Urinary bladder (tissue), 4 donors: ENCODE measurements around the gene CSAD. TPM values are rescaled to one million over a fixed set of nuclear protein-coding genes. Genes with fewer than 3 reads are reported as not detected.
"Not testable (repeated sequence)": the region's sequence is repeated elsewhere in the genome, so short reads cannot be mapped to it uniquely, and the experiment has no call there.

Experiments used
- DNase-seq: peaks from one replicate; pipeline ENCODE4 v3.0.0-alpha.2; 2015; ENCODE audit errors: extremely low spot score
- H3K27ac ChIP-seq: one replicate; pipeline ENCODE4 v1.5.1; 2013; ENCODE audit warnings: low read depth, mild to moderate bottlenecking, moderate library complexity
- H3K36me3 ChIP-seq: one replicate; pipeline ENCODE4 v1.6.1; 2013; ENCODE audit warnings: mild to moderate bottlenecking, moderate library complexity; ENCODE audit not compliant: insufficient read depth
- H3K4me1 ChIP-seq: one replicate; pipeline ENCODE4 v1.6.1; 2013; ENCODE audit warnings: mild to moderate bottlenecking, moderate library complexity; ENCODE audit not compliant: insufficient read depth
- H3K4me3 ChIP-seq: one replicate; pipeline ENCODE4 v1.5.1; 2013; ENCODE audit warnings: low read depth, low read length
- WGBS: extraction: QIAGEN DNeasy Blood & Tissue Kit; methylation state at CpG from one replicate; pipeline ENCODE4 v1.1.7; 2013; 5-methylcytosine and 5-hydroxymethylcytosine counted together
- polyA plus RNA-seq: library from polyadenylated mRNA; stranded (reverse); fragments of 200-250 nt; gene quantifications from one replicate; pipeline ENCODE4 v1.2.3, GENCODE V29; 2013
- total RNA-seq: library from RNA; depleted of rRNA; stranded (reverse); fragments of >200 nt; gene quantifications from one replicate; pipeline ENCODE4 v1.2.3, GENCODE V29; 2014
- donor health status: healthy with polysubstance abuse.
- donor health status: healthy.

Gene CSAD
- total and polyA plus RNA-seq, 2 donors = 19.1 to 36.9 TPM

DNA sequence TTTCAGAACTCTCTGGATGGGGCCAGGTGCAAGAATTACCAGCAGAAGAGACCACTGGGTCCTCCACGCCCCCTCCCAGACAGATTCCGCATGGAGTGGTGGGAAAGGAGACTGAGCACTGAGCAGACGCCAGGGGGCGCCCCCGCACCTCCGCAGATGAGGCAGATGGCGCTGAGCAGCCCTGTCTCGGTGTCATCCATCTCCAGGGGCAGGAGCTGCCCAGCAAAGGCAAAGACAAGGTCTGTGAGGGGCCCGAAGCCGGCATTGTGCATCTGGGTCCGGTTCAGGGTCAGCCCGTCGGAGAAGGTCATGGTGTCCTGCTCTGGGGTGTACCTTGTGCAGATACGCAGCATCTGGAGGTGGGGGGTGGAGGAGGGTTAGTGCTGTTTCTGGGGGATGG is 32.6 kb upstream of the CSAD start:
- Histone ChIP-seq H3K36me3 (peaks cover 4% of the 10 kb centered on the region), H3K27ac (no peak overlapping the region), H3K4me1 (no peaks in the 10 kb centered on the region), H3K4me3 (no peak overlapping the region)
- WGBS = 13% methylated on average over 14 of the region's 14 CpGs
- no peak for DNase-seq

- no peak for DNase-seq
- H3K27ac ChIP-seq = no peak overlapping the region
- 61% methylated on average over 12 of the region's 12 CpGs for WGBS
- H3K36me3 ChIP-seq = peaks cover 4% of the 10 kb centered on the region
- no peak overlapping the region for H3K4me3 ChIP-seq
- H3K4me1 ChIP-seq = no peaks in the 10 kb centered on the region
Observed at GRCh38 chr12:53212931-53213330, 32.2 kb upstream of the CSAD start.

DNA sequence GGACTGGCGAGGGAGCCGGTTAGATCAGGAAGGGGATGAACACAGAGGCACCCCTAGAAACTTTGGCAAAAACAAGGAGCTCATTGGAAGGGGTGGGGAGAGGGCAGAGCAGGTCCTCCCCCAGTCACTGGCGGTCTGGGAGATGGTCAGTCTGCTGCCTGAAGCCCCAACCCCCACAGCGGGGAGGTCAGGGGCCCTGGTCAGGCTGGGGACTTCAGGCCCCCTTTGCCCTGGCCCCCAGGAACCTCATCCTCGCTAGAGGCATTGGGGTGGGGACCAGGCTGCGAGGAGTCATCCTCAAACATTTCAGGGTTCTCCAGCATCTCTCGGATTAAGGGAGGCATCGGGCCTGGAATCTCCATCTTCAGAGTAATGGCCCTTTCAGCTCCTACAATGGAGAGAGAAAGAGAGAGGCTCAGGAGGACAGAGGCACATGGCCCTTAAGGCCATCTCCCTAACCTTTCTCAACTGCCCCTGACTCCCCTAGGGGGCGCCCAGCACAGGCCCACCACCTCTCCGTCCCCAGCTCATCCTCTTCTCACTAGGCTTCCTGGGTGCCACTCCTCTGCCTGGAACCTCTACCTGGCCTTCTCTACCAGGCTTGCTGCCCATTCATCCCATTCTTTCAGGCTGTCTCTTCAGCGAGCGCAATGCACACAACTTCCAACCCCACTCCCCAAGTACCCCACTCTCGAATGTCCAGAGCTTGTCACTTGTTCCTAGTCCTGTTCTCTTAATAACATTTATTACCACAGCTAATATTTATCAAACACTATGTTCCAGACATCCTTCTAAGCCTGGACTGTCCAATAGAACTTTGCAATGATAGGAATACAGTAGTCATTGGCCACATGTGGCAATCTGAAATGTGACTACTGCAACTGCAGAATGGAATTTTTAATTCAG is 31.0 kb upstream of the CSAD start:
- 88% methylated on average over 13 of the region's 13 CpGs for WGBS
- Histone ChIP-seq H3K4me1 (no peaks in the 10 kb centered on the region), H3K4me3 (no peak overlapping the region), H3K27ac (no peak overlapping the region), H3K36me3 (peaks cover 4% of the 10 kb centered on the region)
- DNase-seq = no peak

- peaks cover 4% of the 10 kb centered on the region for H3K36me3 ChIP-seq
- 69% methylated on average over 4 of the region's 4 CpGs for WGBS
- no peak overlapping the region for H3K27ac ChIP-seq
- no peak for DNase-seq
- H3K4me1 ChIP-seq = no peaks in the 10 kb centered on the region
- H3K4me3 ChIP-seq = no peak overlapping the region
Observed at GRCh38 chr12:53210843-53211242, 30.1 kb upstream of the CSAD start.

DNA sequence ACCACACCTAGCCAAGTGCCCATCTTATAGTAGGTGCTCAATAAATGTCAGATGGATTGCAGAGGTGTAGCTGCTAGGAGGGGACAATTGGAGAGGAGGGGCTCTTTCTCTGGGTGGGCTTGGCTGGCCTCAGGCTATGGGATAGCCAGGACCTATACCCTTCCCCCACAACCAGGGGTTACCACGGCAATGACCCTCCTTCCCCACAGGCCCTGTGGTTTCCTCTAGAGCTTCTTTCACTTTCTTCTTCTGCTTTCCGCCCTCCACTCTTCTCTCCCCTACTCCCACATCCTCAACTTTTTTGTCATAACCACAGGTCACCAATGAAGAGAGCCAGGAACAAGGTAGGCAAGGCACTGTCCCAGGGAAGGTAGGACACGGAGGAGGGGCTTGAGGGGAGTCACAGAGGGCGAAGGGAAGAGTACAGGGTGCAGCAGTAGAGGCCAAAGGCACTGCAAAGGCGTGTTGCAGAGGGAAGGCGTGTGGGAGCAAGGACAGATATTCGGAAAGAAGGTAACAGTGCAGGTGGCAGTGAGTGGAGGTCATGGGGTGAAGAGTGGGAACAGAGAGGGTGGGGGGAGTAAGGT is 28.2 kb upstream of the CSAD start:
- Histone ChIP-seq H3K4me3 (no peak overlapping the region), H3K27ac (no peak overlapping the region)

GRCh38 chr12:53208435-53208834 is 27.7 kb upstream of the CSAD start:
- 44% methylated on average over 2 of the region's 2 CpGs for WGBS
- H3K4me3 ChIP-seq = no peak overlapping the region
- DNase-seq = no peak
- H3K27ac ChIP-seq = no peak overlapping the region
- no peaks in the 10 kb centered on the region for H3K36me3 ChIP-seq
- no peaks in the 10 kb centered on the region for H3K4me1 ChIP-seq

More for the DNA sequence above, 28.2 kb upstream of the CSAD start:
- Histone ChIP-seq H3K36me3 (no peaks in the 10 kb centered on the region), H3K4me1 (no peaks in the 10 kb centered on the region)
- DNase-seq = no peak
- WGBS = 71% methylated on average over 7 of the region's 7 CpGs

DNA sequence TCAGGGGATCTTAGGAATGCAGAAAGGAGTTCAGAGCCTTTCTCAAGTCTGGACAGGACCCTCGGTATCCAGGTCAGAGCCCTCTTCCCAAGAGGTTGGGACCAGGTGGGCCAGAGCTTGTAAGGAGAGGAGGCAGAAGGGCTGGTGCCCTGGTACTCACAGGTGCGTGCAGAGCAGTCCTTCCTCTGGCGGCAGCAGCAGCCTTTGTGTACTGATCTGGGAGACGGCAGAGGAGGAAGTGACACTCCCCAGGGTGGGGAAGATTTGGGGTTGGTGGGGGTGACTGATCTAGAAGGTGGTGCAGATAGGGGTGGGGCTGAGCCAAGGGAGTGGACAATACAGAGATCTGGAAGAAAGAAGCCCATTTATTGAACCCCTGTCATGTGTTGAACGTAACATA is 26.3 kb upstream of the CSAD start, which contains the start of gene ITGB7:
Gene ITGB7, minus strand, starts transcription at position 210 of the 400 bp plus-strand sequence. CDS start 6,808 bp downstream, outside the sequence.
- WGBS = 47% methylated on average over 5 of the region's 5 CpGs
- no peak within 1 kb of the TSS for H3K27ac ChIP-seq
- H3K36me3 ChIP-seq = no peaks in the 10 kb centered on the region
- no peak for DNase-seq
- H3K4me1 ChIP-seq = no peaks in the 10 kb centered on the region
- H3K4me3 ChIP-seq = no peak within 1 kb of the TSS

- no peak for DNase-seq
- 55% methylated on average over 7 of the region's 7 CpGs for WGBS
- Histone ChIP-seq H3K27ac (no peak overlapping the region), H3K4me1 (peaks cover 2% of the 10 kb centered on the region), H3K4me3 (no peak overlapping the region), H3K36me3 (no peaks in the 10 kb centered on the region)
Observed at GRCh38 chr12:53205747-53206419, 25.2 kb upstream of the CSAD start.

DNA sequence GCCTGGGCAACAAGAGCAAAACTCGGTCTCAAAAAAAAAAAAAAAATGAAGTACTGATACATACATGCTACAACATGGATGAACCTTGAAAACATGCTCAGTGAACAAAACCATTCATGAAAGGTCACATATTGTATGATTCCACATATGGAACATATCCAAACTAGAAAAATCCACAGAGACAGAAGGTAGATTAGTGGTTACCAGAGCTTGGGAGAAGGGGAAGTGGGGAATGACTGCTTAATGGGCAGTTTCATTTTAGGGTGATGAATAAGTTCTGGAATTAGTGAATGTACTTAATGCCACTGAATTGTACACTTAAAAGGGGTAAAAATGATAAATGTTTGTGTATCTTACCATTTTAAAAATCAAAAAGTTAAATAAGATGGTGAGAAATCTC is 23.6 kb upstream of the CSAD start:
- H3K4me3 ChIP-seq = no peak overlapping the region
- H3K36me3 ChIP-seq = no peaks in the 10 kb centered on the region
- WGBS = 83% methylated on average over 1 of the region's 1 CpG
- H3K4me1 ChIP-seq = peaks cover 2% of the 10 kb centered on the region
- no peak overlapping the region for H3K27ac ChIP-seq
- no peak for DNase-seq

DNA sequence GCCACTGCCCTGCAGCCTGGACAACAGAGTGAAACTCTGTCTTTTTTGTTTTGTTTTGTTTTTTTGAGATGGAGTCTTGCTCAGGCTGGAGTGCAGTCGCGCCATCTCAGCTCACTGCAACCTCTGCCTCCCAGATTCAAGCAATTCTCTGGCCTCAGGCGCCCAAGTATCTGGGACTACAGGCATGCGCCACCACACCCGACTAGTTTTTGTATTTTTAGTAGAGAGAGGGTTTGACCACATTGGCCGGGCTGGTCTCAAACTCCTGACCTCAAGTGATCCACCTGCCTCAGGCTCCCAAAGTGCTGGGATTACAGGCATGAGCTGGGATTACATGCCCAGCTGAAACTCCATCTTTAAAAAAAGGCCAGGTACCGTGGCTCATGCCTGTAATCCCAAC is 21.6 kb upstream of the CSAD start:
- not testable (repeated sequence) for H3K27ac ChIP-seq, DNase-seq, H3K4me3 ChIP-seq, H3K4me1 ChIP-seq, H3K36me3 ChIP-seq
- WGBS = 91% methylated on average over 7 of the region's 7 CpGs

- Histone ChIP-seq H3K4me1 (peaks cover 2% of the 10 kb centered on the region), H3K4me3 (no peak overlapping the region), H3K27ac (no peak overlapping the region), H3K36me3 (no peaks in the 10 kb centered on the region)
- 86% methylated on average over 4 of the region's 4 CpGs for WGBS
- no peak for DNase-seq
Observed at GRCh38 chr12:53201639-53202038, 20.9 kb upstream of the CSAD start.

- 52% methylated on average over 1 of the region's 1 CpG for WGBS
- Histone ChIP-seq H3K4me3 (no peak overlapping the region), H3K36me3 (no peaks in the 10 kb centered on the region), H3K4me1 (peaks cover 2% of the 10 kb centered on the region), H3K27ac (no peak overlapping the region)
- no peak for DNase-seq
Observed at GRCh38 chr12:53201177-53201541, 20.4 kb upstream of the CSAD start.

- H3K4me3 ChIP-seq = no peak overlapping the region
- no peaks in the 10 kb centered on the region for H3K36me3 ChIP-seq
- H3K27ac ChIP-seq = no peak overlapping the region
- WGBS = 74% methylated on average over 10 of the region's 10 CpGs
- DNase-seq = no peak
- H3K4me1 ChIP-seq = peaks cover 2% of the 10 kb centered on the region
Observed at GRCh38 chr12:53200458-53201176, 19.9 kb upstream of the CSAD start.
